HL-60/S4 (cell line): Measurements from ENCODE around the gene IDH1.
"Not testable (repeated sequence)": the region's sequence is repeated elsewhere in the genome, so short reads cannot be mapped to it uniquely, and the experiment has no call there.

Experiments
- in situ Hi-C: fragments of 300-500 bp; cut with MboI; formaldehyde crosslinking; loops from 2 replicates; pipeline ENCODE4 v1.14.3; 2022; ENCODE audit warnings: low sequenced_read_pairs

IDH1 gene

GRCh38 chr2:208222351-208222750 lies 32.5 kb downstream of the IDH1 start:
- in situ Hi-C loops: no loop called here

- in situ Hi-C loops: not testable (repeated sequence)
Measured at GRCh38 chr2:208221873-208222272, 33.0 kb downstream of the IDH1 start.

GRCh38 chr2:208210688-208211451 lies 44.0 kb downstream of the IDH1 start:
- in situ Hi-C loops: no loop called here

- in situ Hi-C loops: no loop called here
Measured at GRCh38 chr2:208208335-208209085, 46.4 kb downstream of the IDH1 start.

GRCh38 chr2:208207769-208208168 lies 47.1 kb downstream of the IDH1 start:
- in situ Hi-C loops: no loop called here

GRCh38 chr2:208204166-208204565 lies 50.7 kb downstream of the IDH1 start:
- in situ Hi-C loops: no loop called here

- in situ Hi-C loops: no loop called here
Measured at GRCh38 chr2:208195531-208195930, 59.3 kb downstream of the IDH1 start.

- in situ Hi-C loops: no loop called here
Measured at GRCh38 chr2:208192611-208193236, 62.1 kb downstream of the IDH1 start.

- in situ Hi-C loops: no loop called here
Measured at GRCh38 chr2:208189810-208190503, 64.9 kb downstream of the IDH1 start, which contains the start of gene C2orf80. Gene C2orf80 (minus strand): TSS chr2:208190030. CDS start chr2:208186986, 3,044 bp downstream.

GRCh38 chr2:208189069-208189809 lies 65.6 kb downstream of the IDH1 start:
- in situ Hi-C loops: no loop called here

- in situ Hi-C loops: no loop called here
Measured at GRCh38 chr2:208186893-208187292, 68.0 kb downstream of the IDH1 start.

- in situ Hi-C loops: no loop called here
Measured at GRCh38 chr2:208186465-208186864, 68.4 kb downstream of the IDH1 start.
